CD4-positive, alpha-beta T cell treated with Interleukin-21 for 1 hour (primary cell): Measurements from ENCODE around the gene SIGLEC1.

Experiments
- DNase-seq: peaks from one replicate; pipeline ENCODE4 v3.0.0-alpha.2; 2020

SIGLEC1 gene

GRCh38 chr20:3678198-3678597, 34.2 kb downstream of the SIGLEC1 start:
- no peak for DNase-seq

DNA sequence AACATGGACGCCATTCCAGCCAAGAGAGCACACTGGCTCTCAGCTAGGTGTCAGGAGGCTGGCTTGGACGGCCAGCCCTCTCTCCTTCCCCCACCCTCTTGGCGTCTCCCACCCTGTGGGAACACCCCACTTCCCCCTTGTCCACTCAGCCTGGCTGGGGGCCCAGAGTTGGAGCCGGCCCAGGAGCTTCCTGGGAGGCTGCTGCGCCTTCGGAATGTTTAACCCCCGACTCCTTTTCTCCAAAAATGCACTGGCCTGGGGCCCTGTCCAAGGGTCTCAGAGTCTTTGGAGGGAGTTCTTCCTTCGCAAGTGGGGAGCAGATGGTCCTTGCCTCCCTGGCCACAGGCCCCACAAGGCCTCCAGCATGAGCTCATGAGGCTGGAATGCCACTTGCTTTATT, 34.7 kb downstream of the SIGLEC1 start:
- no peak for DNase-seq

DNA sequence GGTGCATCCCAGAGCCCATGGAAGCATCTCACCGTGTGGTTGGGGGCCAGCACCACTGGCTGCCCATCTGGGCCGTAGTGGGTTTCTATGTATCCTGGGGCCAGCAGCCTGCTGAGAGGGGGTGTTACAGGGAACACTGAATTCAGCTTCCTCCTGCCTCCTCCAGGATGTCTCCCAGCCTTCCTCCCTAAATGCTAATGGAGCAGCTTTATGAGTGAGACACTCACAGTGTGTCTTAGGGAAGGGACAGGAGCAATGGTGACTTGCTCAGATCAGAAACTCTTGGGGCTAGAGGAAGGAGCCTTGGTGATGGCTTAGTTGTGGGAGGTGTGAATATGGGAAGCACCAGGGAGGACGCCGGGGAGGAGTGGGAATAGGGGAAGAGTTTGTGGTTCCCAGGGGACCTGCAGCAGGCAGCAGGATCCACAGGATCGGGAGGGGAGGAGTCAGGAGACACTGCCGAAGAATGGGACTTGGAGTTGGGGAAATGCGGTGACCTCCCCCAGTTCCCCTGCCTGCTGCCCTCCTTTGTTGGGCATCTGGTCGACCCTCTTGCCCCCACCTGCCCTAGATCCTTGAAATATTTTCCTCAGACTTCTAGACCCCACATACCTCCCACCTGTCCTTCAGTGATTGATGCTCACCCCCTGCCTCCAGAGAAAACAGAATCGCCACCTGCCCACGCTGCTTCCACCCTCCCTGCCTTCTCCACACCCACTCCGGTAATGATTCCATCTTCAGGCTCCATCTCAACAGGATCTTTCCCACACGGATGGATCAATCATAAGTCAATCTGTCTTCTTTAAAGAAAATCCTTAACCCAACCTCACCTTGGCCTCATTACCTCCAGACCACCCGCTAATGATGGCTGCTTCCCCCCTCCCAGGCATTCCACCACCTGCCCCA, 37.2 kb downstream of the SIGLEC1 start:
- no peak for DNase-seq

GRCh38 chr20:3674447-3674846, 38.0 kb downstream of the SIGLEC1 start:
- no peak for DNase-seq

GRCh38 chr20:3673221-3674070, 39.0 kb downstream of the SIGLEC1 start:
- no peak for DNase-seq

- no peak for DNase-seq
These were observed 39.7 kb downstream of the SIGLEC1 start for GRCh38 chr20:3672547-3673171.

- DNase-seq: no peak
These were observed 40.3 kb downstream of the SIGLEC1 start for GRCh38 chr20:3671986-3672546.

DNA sequence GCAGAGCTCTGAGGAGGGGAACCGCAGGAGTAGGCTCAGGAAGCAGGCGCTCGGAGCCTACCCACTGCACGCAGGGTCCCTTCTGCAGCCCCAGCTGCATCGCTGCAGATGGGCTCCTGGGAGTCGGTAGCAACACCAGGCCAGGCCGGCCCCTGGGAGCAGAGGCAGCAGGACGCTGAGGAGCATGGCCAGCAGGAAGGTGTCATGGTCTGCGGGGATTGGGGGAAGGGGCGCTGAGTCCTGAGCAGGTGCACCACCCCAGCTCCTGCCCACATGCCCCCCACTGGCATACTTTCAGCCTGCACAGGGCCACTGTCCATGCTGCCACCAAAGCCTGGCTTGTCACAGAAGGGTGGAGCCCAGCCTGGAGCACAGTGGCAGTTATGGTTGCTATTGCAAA, 41.5 kb downstream of the SIGLEC1 start:
- DNase-seq: no peak

DNA sequence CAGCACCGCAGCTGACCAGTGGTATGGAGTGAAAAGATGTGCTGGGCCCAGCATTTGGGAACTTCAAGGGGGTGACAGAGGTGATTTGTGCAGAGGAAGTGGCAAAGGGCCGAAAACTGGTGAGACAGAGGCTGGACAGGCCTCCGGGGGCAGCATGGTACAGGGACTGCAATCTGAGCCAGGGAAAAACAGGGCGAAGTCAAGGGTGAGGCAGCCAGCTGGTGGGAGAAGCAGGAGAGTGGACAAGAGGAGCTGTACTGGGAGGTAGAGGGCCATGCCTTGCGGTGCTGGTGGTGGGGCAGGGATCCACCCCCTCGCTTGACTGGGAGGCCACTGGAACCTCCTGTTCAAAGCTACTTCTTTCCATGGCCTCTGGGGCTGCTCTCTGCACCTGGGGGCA, 41.9 kb downstream of the SIGLEC1 start:
- DNase-seq: no peak

- DNase-seq: no peak
These were observed 42.6 kb downstream of the SIGLEC1 start for GRCh38 chr20:3669710-3670367.

DNA sequence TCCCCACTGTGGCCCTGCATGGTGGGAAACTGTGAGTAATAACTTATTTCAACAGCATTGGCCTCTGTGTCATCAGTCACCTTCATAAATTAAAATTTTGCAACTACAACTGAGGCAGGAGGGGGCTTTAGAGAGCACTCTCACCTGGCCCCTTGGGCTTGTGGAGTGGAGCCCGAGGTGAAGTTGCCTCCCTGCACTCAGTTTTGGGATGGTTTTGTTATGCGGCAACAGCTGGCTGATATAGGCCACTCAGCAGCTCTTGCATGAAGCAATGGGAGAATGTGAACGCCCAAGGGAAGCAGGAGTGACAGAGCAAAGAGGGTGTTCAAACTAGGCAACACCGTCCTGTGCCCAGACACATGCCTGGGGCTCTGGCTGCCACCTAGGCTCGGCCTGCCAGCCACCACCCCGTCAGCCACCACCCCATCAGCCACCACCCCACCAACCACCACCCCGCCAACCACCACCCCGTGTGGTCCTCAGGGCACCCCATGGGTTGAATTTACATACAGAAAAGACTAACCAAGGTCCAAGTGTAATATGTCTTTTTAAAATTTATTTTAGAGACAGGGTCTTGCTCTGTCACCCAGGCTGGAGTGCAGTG, 44.9 kb downstream of the SIGLEC1 start:
- no peak for DNase-seq

DNA sequence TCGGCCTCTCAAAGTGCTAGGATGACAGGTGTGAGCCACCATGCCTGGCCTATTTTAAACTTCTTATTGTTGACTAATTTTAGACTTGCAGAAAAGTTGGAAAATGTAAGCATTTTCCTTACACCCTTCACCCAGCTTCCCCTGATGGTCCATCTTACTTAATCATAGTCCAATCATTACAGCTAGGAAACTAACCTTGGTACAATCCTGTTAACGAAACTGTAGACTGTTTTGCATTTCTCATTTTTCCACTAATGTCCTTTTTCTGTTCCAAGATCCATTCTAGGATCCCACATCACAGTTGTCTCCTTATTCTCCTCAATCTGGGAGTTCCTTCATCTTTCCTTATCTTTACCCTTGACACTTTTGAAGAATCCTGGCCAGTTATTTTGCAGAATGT, 48.5 kb downstream of the SIGLEC1 start:
- DNase-seq: no peak

- DNase-seq: no peak
These were observed 49.2 kb downstream of the SIGLEC1 start, which contains the start of gene GFRA4 for GRCh38 chr20:3663031-3663701. TSS of gene GFRA4 (minus strand) at chr20:3663399. CDS start at chr20:3663399, 0 bp downstream.
